IPS-NIHi11 (cell line): ENCODE data around the gene MOSMO.
"Not testable (repeated sequence)": the region's sequence is repeated elsewhere in the genome, so short reads cannot be mapped to it uniquely, and the experiment has no call there.

ENCODE experiments used
- DNase-seq: peaks from one replicate; pipeline ENCODE4 v3.0.0; 2012; ENCODE audit warnings: mixed read lengths, low spot score

MOSMO gene

GRCh38 chr16:22093331-22093730 is 85.4 kb downstream of the MOSMO start:
- no peak for DNase-seq

GRCh38 chr16:22093996-22094395 is 86.1 kb downstream of the MOSMO start:
- DNase-seq: no peak

- peak; percentile 80 for DNase-seq
Measured at GRCh38 chr16:22098405-22099255, 90.7 kb downstream of the MOSMO start.

GRCh38 chr16:22099256-22099975 is 91.5 kb downstream of the MOSMO start:
- DNase-seq: no peak

GRCh38 chr16:22103441-22103840 is 95.5 kb downstream of the MOSMO start:
- DNase-seq: no peak

GRCh38 chr16:22109258-22109898 is 101.5 kb downstream of the MOSMO start:
- no peak for DNase-seq

GRCh38 chr16:22111629-22112028 is 103.7 kb downstream of the MOSMO start:
- not testable (repeated sequence) for DNase-seq

GRCh38 chr16:22116095-22116700 is 108.3 kb downstream of the MOSMO start:
- DNase-seq: no peak

- DNase-seq: no peak
Measured at GRCh38 chr16:22117609-22118008, 109.7 kb downstream of the MOSMO start.

GRCh38 chr16:22120440-22120839 is 112.5 kb downstream of the MOSMO start:
- DNase-seq: peak; percentile 31

GRCh38 chr16:22122239-22122638 is 114.3 kb downstream of the MOSMO start:
- DNase-seq: no peak

- peak; percentile 57 for DNase-seq
Measured at GRCh38 chr16:22123146-22123545, 115.2 kb downstream of the MOSMO start.

GRCh38 chr16:22123759-22124490 is 116.0 kb downstream of the MOSMO start:
- peak; percentile 75 for DNase-seq

- DNase-seq: no peak
Measured at GRCh38 chr16:22124583-22125284, 116.8 kb downstream of the MOSMO start.

- DNase-seq: no peak
Measured at GRCh38 chr16:22126037-22126558, 118.2 kb downstream of the MOSMO start.

- not testable (repeated sequence) for DNase-seq
Measured at GRCh38 chr16:22128537-22128936, 120.6 kb downstream of the MOSMO start.

GRCh38 chr16:22130528-22130927 is 122.6 kb downstream of the MOSMO start:
- no peak for DNase-seq

- DNase-seq: no peak
Measured at GRCh38 chr16:22132801-22133200, 124.9 kb downstream of the MOSMO start.
